Measurements from ENCODE around the gene BASP1.

GRCh38 chr5:17317473-17317872 lies 100.0 kb downstream of the BASP1 start:
- no peak for TF ChIP-seq ZFP3 (CRISPR knock-in tag; IDR thresholded peaks at IDR 0.05)
- TF ChIP-seq CREB5 (CRISPR knock-in tag; IDR thresholded peaks at IDR 0.05; ENCODE audit: low read depth) = no peak
- TF ChIP-seq, protein P1, sequence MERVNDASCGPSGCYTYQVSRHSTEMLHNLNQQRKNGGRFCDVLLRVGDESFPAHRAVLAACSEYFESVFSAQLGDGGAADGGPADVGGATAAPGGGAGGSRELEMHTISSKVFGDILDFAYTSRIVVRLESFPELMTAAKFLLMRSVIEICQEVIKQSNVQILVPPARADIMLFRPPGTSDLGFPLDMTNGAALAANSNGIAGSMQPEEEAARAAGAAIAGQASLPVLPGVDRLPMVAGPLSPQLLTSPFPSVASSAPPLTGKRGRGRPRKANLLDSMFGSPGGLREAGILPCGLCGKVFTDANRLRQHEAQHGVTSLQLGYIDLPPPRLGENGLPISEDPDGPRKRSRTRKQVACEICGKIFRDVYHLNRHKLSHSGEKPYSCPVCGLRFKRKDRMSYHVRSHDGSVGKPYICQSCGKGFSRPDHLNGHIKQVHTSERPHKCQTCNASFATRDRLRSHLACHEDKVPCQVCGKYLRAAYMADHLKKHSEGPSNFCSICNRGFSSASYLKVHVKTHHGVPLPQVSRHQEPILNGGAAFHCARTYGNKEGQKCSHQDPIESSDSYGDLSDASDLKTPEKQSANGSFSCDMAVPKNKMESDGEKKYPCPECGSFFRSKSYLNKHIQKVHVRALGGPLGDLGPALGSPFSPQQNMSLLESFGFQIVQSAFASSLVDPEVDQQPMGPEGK (CRISPR knock-in tag; IDR thresholded peaks at IDR 0.05; ENCODE audit: borderline replicate concordance) = no peak
- TF ChIP-seq, protein P2, sequence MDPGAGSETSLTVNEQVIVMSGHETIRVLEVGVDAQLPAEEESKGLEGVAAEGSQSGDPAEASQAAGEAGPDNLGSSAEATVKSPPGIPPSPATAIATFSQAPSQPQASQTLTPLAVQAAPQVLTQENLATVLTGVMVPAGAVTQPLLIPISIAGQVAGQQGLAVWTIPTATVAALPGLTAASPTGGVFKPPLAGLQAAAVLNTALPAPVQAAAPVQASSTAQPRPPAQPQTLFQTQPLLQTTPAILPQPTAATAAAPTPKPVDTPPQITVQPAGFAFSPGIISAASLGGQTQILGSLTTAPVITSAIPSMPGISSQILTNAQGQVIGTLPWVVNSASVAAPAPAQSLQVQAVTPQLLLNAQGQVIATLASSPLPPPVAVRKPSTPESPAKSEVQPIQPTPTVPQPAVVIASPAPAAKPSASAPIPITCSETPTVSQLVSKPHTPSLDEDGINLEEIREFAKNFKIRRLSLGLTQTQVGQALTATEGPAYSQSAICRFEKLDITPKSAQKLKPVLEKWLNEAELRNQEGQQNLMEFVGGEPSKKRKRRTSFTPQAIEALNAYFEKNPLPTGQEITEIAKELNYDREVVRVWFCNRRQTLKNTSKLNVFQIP (CRISPR knock-in tag; IDR thresholded peaks at IDR 0.05; ENCODE audit: borderline replicate concordance, low read depth) = no peak
- TF ChIP-seq PPARA (CRISPR knock-in tag; IDR thresholded peaks at IDR 0.05; ENCODE audit: borderline replicate concordance) = no peak
- TF ChIP-seq ZC3H10 (CRISPR knock-in tag; IDR thresholded peaks at IDR 0.05) = no peak
- no peak for TF ChIP-seq ZFP30 (CRISPR knock-in tag; IDR thresholded peaks at IDR 0.05)
- no peak for TF ChIP-seq TOX (CRISPR knock-in tag; IDR thresholded peaks at IDR 0.05; ENCODE audit: borderline replicate concordance)
- no peak for TF ChIP-seq TSHZ2 (CRISPR knock-in tag; IDR thresholded peaks at IDR 0.05)
- no peak for TF ChIP-seq ARNTL (CRISPR knock-in tag; IDR thresholded peaks at IDR 0.05; ENCODE audit: borderline replicate concordance, low read depth)
